Caki2 (cell line): ENCODE results near the gene PDCD6IP. TPM values are rescaled to one million over a fixed set of nuclear protein-coding genes. Genes with fewer than 3 reads are reported as not detected.

ENCODE experiments used
- DNase-seq: peaks from one replicate; pipeline ENCODE4 v3.0.0-alpha.2; 2015; ENCODE audit warnings: low read depth
- in situ Hi-C: cut with HindIII; loops from 2 replicates; pipeline ENCODE4 v1.10.0; 2016; ENCODE audit warnings: low sequenced_read_pairs, low pct_unique_long_range_greater_than_20kb, mixed read lengths
- total RNA-seq: library from RNA; depleted of rRNA; stranded (reverse); fragments of >200 nt; shearing (Covaris generic); gene quantifications from 2 replicates; pipeline ENCODE4 v1.2.3, GENCODE V29; 2014; ENCODE audit warnings: low replicate concordance

The PDCD6IP gene
- total RNA-seq, 1 experiment from 2014 or later: 72.1 TPM

- in situ Hi-C loops: no loop called here
- DNase-seq: no peak
Measured at GRCh38 chr3:33881156-33882064, 83.0 kb downstream of the PDCD6IP start.

GRCh38 chr3:33882296-33882695 is 83.9 kb downstream of the PDCD6IP start:
- in situ Hi-C loops: no loop called here
- DNase-seq: no peak

- in situ Hi-C loops: no loop called here
- peak; percentile 19 for DNase-seq
Measured at GRCh38 chr3:33883538-33883950, 85.1 kb downstream of the PDCD6IP start.

- in situ Hi-C loops: no loop called here
- DNase-seq: no peak
Measured at GRCh38 chr3:33883951-33884561, 85.6 kb downstream of the PDCD6IP start.

- DNase-seq: no peak
- in situ Hi-C loops: no loop called here
Measured at GRCh38 chr3:33884701-33885100, 86.3 kb downstream of the PDCD6IP start.

GRCh38 chr3:33885496-33885895 is 87.1 kb downstream of the PDCD6IP start:
- in situ Hi-C loops: no loop called here
- no peak for DNase-seq

GRCh38 chr3:33886015-33886414 is 87.6 kb downstream of the PDCD6IP start:
- in situ Hi-C loops: no loop called here
- no peak for DNase-seq

GRCh38 chr3:33887478-33887877 is 89.0 kb downstream of the PDCD6IP start:
- in situ Hi-C loops: no loop called here
- no peak for DNase-seq

GRCh38 chr3:33889394-33890039 is 91.1 kb downstream of the PDCD6IP start:
- in situ Hi-C loops: no loop called here
- DNase-seq: no peak

- in situ Hi-C loops: no loop called here
- no peak for DNase-seq
Measured at GRCh38 chr3:33892655-33893054, 94.2 kb downstream of the PDCD6IP start.

GRCh38 chr3:33895658-33896057 is 97.2 kb downstream of the PDCD6IP start:
- no peak for DNase-seq
- in situ Hi-C loops: no loop called here

- no peak for DNase-seq
- in situ Hi-C loops: no loop called here
Measured at GRCh38 chr3:33897306-33897705, 98.9 kb downstream of the PDCD6IP start.

- in situ Hi-C loops: no loop called here
- DNase-seq: no peak
Measured at GRCh38 chr3:33898901-33899300, 100.5 kb downstream of the PDCD6IP start.

- no peak for DNase-seq
- in situ Hi-C loops: no loop called here
Measured at GRCh38 chr3:33900440-33900808, 102.0 kb downstream of the PDCD6IP start.

GRCh38 chr3:33900809-33901505 is 102.5 kb downstream of the PDCD6IP start:
- no peak for DNase-seq
- in situ Hi-C loops: no loop called here

- in situ Hi-C loops: no loop called here
- no peak for DNase-seq
Measured at GRCh38 chr3:33901862-33902563, 103.6 kb downstream of the PDCD6IP start.

- DNase-seq: no peak
- in situ Hi-C loops: no loop called here
Measured at GRCh38 chr3:33904730-33905129, 106.3 kb downstream of the PDCD6IP start.

- in situ Hi-C loops: no loop called here
- DNase-seq: no peak
Measured at GRCh38 chr3:33908250-33908851, 109.9 kb downstream of the PDCD6IP start.
